Measurements from ENCODE around the gene TAS1R2. TPM values are rescaled to one million over a fixed set of nuclear protein-coding genes. Genes with fewer than 3 reads are reported as not detected.

Gene TAS1R2
- total and polyA plus RNA-seq, 9 of the 15 experiments (the other 6 are each of a cell fraction or from before 2014, with no cell fraction given): not detected

- TF ChIP-seq, protein P1, sequence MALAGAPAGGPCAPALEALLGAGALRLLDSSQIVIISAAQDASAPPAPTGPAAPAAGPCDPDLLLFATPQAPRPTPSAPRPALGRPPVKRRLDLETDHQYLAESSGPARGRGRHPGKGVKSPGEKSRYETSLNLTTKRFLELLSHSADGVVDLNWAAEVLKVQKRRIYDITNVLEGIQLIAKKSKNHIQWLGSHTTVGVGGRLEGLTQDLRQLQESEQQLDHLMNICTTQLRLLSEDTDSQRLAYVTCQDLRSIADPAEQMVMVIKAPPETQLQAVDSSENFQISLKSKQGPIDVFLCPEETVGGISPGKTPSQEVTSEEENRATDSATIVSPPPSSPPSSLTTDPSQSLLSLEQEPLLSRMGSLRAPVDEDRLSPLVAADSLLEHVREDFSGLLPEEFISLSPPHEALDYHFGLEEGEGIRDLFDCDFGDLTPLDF (CRISPR knock-in tag; IDR thresholded peaks at IDR 0.05): no peak
- TF ChIP-seq SPI1 (IDR thresholded peaks at IDR 0.05; ENCODE audit: borderline replicate concordance, low read depth, low read length): no peak
- TF ChIP-seq KAT8 (IDR thresholded peaks at IDR 0.05; ENCODE audit: low read depth): no peak
- TF ChIP-seq HDAC6 (IDR thresholded peaks at IDR 0.05; ENCODE audit: low read depth, low read length): no peak
- TF ChIP-seq ERF (CRISPR knock-in tag; IDR thresholded peaks at IDR 0.05): no peak
- TF ChIP-seq SRSF3 (IDR thresholded peaks at IDR 0.05; ENCODE audit: insufficient read depth, low read length): no peak
- TF ChIP-seq ZNF589 (CRISPR knock-in tag; IDR thresholded peaks at IDR 0.05; ENCODE audit: low read depth): peak; percentile 76; the same call in 1 of the 2 replicates
- TF ChIP-seq ZFPM2 (CRISPR knock-in tag; IDR thresholded peaks at IDR 0.05): no peak
- TF ChIP-seq, protein P2, sequence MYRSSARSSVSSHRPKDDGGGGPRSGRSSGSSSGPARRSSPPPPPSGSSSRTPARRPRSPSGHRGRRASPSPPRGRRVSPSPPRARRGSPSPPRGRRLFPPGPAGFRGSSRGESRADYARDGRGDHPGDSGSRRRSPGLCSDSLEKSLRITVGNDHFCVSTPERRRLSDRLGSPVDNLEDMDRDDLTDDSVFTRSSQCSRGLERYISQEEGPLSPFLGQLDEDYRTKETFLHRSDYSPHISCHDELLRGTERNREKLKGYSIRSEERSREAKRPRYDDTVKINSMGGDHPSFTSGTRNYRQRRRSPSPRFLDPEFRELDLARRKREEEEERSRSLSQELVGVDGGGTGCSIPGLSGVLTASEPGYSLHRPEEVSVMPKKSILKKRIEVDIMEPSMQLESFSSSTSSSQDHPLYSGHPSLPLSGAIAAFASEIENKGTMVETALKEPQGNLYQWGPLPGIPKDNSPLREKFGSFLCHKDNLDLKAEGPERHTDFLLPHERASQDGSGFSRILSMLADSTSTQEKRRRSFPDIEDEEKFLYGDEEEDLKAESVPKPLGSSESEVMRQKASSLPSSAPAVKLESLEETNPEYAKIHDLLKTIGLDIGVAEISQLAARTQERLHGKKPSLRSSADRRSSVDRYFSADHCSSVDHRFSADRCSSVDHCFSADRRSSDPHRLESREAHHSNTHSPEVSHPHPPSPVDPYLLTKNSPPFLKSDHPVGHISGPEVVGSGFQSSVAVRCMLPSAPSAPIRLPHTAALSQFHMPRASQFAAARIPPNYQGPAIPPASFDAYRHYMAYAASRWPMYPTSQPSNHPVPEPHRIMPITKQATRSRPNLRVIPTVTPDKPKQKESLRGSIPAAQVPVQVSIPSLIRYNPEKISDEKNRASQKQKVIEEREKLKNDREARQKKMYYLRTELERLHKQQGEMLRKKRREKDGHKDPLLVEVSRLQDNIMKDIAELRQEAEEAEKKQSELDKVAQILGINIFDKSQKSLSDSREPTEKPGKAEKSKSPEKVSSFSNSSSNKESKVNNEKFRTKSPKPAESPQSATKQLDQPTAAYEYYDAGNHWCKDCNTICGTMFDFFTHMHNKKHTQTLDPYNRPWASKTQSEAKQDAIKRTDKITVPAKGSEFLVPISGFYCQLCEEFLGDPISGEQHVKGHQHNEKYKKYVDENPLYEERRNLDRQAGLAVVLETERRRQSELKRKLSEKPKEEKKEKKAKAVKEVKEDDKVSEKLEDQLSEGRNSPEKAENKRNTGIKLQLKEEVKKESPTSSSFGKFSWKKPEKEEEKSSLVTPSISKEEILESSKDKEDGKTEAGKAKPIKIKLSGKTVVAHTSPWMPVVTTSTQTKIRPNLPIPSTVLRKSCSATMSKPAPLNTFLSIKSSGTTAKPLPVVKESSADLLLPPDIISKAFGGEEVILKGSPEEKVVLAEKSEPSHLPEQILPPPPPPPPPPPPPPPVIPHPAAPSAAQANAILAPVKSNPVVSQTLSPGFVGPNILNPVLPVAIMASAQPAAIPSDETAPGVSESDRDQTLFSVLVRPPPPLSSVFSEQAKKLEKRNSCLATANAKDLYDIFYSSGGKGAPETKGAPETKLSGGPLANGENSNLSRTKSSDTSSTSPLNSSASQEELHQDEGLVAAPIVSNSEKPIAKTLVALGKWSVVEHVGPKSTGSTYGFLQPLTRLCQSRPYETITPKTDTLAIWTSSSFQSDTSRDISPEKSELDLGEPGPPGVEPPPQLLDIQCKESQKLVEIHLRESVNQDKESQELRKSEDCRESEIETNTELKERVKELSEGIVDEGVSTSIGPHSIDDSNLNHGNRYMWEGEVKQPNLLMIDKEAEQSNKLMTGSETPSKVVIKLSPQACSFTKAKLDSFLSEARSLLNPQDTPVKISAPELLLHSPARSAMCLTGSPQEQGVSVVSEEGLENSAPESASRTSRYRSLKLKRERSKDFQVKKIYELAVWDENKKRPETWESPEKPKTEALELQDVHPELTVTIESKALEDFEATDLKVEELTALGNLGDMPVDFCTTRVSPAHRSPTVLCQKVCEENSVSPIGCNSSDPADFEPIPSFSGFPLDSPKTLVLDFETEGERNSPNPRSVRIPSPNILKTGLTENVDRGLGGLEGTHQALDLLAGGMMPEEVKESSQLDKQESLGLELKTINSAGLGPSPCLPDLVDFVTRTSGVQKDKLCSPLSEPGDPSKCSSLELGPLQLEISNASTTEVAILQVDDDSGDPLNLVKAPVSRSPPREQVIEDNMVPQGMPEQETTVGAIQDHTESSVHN (IDR thresholded peaks at IDR 0.05; ENCODE audit: borderline replicate concordance in 1 of 2, low read depth in 1 of 2): no peak
- TF ChIP-seq FOXK1 (CRISPR knock-in tag; IDR thresholded peaks at IDR 0.05; ENCODE audit: borderline replicate concordance): 0 out of 2 replicates have a peak, but pooled peaks have one; percentile 24
- no peak for TF ChIP-seq TAF1 (IDR thresholded peaks at IDR 0.05; ENCODE audit: control insufficient read depth, extremely low read depth, insufficient read depth, low read length, severe bottlenecking)
- no peak for TF ChIP-seq LCOR (CRISPR knock-in tag; IDR thresholded peaks at IDR 0.05)
- peak; percentile 53; the same call in 1 of the 2 replicates for TF ChIP-seq ESRRB (CRISPR knock-in tag; IDR thresholded peaks at IDR 0.05; ENCODE audit: borderline replicate concordance)
- TF ChIP-seq KLF6 (CRISPR knock-in tag; IDR thresholded peaks at IDR 0.05; ENCODE audit: borderline replicate concordance): no peak
- no peak for TF ChIP-seq MYNN (IDR thresholded peaks at IDR 0.05)
- no peak for TF ChIP-seq MYNN (CRISPR knock-in tag; IDR thresholded peaks at IDR 0.05)
Measured at GRCh38 chr1:18907917-18908845, 48.7 kb upstream of the TAS1R2 start (continued).
